ENCODE measurements around the gene MACF1. TPM values are rescaled to one million over a fixed set of nuclear protein-coding genes. Genes with fewer than 3 reads are reported as not detected.

Gene MACF1
- total and polyA plus RNA-seq, 2 donors from 2014 or later = 65.7 to 387 TPM

DNA sequence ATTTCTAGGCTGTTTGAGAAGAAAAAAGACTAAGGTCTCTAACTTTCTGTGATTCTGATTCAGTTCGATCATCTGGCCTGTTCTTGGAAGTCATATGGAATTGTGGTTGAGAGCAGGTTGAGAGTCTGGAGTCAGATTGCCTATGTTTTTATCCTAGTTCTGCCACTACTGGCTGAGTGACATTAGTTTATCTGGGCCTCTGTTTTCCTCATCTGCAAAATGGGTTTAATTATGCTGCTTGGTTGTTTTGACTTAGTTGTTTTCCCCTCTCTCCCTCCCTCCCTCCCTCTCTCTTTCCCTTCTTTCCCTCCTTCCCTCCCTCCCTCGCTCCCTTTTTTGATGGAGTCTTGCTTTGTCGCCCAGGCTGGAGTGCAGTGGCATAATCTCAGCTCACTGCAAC lies 6.2 kb downstream of the MACF1 start:
- FAIRE-seq = no peak
- no peak for DNase-seq
- Histone ChIP-seq H3K36me3 (ENCODE audit: control insufficient read depth in 2 of 3, insufficient read depth in 3 of 3, low read length in 3 of 3) (no peaks in the 10 kb centered on the region), H3K4me3 (ENCODE audit: low read length in 3 of 3) (no peak overlapping the region), H3K9ac (ENCODE audit: low read length in 3 of 3) (no peak overlapping the region), H3K4me1 (ENCODE audit: control insufficient read depth in 2 of 3, insufficient read depth in 2 of 3, low read depth in 1 of 3, low read length in 3 of 3) (peaks cover 3 to 23% (median 22%) of the 10 kb centered on the region in 3 donors), H3K9me3 (ENCODE audit: control insufficient read depth in 2 of 3, insufficient read depth in 1 of 3, low read length in 3 of 3) (no peaks in the 10 kb centered on the region), H3K27ac (ENCODE audit: low read depth in 2 of 2, low read length in 2 of 2) (no peak overlapping the region), H3K27me3 (ENCODE audit: control insufficient read depth, insufficient read depth, low read length) (no peaks in the 10 kb centered on the region)
- TF ChIP-seq, protein P1, sequence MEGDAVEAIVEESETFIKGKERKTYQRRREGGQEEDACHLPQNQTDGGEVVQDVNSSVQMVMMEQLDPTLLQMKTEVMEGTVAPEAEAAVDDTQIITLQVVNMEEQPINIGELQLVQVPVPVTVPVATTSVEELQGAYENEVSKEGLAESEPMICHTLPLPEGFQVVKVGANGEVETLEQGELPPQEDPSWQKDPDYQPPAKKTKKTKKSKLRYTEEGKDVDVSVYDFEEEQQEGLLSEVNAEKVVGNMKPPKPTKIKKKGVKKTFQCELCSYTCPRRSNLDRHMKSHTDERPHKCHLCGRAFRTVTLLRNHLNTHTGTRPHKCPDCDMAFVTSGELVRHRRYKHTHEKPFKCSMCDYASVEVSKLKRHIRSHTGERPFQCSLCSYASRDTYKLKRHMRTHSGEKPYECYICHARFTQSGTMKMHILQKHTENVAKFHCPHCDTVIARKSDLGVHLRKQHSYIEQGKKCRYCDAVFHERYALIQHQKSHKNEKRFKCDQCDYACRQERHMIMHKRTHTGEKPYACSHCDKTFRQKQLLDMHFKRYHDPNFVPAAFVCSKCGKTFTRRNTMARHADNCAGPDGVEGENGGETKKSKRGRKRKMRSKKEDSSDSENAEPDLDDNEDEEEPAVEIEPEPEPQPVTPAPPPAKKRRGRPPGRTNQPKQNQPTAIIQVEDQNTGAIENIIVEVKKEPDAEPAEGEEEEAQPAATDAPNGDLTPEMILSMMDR (IDR thresholded peaks at IDR 0.05; ENCODE audit: borderline replicate concordance, extremely low read depth, insufficient read depth) = no peak
- intact Hi-C loops (cut with DNase I) = no loop called here

DNA sequence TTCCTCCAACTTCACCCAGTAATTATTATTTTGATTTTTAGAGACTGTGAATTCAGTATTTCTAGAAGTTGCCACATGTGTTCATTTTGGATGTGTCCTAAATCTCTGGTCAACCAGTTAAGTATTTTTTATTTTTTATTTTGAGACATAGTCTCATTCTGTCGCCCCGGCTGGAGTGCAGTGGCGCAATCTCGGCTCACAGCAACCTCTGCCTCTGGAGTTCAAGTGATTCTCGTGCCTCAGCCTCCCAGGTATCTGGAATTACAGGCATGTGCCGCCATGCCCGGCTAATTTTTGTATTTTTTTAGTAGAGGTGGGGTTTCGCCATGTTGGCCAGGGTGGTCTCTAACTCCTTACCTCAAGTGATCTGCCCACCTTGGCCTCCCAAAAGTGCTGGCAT lies 8.0 kb downstream of the MACF1 start:
- Histone ChIP-seq H3K9me3 (ENCODE audit: control insufficient read depth in 2 of 3, insufficient read depth in 1 of 3, low read length in 3 of 3) (no peaks in the 10 kb centered on the region), H3K27me3 (ENCODE audit: control insufficient read depth, insufficient read depth, low read length) (no peaks in the 10 kb centered on the region), H3K4me1 (ENCODE audit: control insufficient read depth in 2 of 3, insufficient read depth in 2 of 3, low read depth in 1 of 3, low read length in 3 of 3) (peaks cover 3 to 33% (median 22%) of the 10 kb centered on the region in 3 donors), H3K4me3 (ENCODE audit: low read length in 3 of 3) (no peak overlapping the region), H3K9ac (ENCODE audit: low read length in 3 of 3) (no peak overlapping the region), H3K36me3 (ENCODE audit: control insufficient read depth in 2 of 3, insufficient read depth in 3 of 3, low read length in 3 of 3) (no peaks in the 10 kb centered on the region), H3K27ac (ENCODE audit: low read depth in 2 of 2, low read length in 2 of 2) (no peak overlapping the region)
- FAIRE-seq = no peak
- intact Hi-C loops (cut with DNase I) = no loop called here
- DNase-seq = no peak
- TF ChIP-seq, protein P1 (IDR thresholded peaks at IDR 0.05; ENCODE audit: borderline replicate concordance, extremely low read depth, insufficient read depth) = no peak

DNA sequence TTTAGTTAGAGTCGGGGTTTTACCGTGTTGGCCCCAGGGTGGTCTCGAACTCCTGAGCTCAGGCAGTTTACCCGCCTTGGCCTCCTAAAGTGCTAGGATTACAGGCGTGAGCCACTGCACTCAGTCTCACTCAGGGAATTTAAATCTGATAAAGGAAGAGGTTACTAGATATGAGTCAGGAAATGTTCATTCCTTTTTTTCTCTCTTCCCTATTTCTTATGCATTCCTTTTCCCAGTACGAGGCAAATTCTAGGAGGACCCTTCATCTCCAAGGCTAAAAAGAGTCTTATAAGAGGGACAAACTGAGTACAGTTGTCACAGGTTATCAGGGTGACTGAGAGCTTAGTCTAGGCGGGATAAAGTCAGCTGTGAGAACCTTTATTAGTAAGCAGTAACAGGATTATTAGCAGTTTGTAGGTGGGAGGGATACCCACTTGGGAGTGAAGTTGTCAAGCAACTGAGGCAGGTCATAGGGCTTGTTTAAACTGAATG lies 9.1 kb downstream of the MACF1 start:
- H3K4me1 ChIP-seq (ENCODE audit: control insufficient read depth in 2 of 3, insufficient read depth in 2 of 3, low read depth in 1 of 3, low read length in 3 of 3) = peaks cover 3 to 33% (median 22%) of the 10 kb centered on the region in 3 donors
- H3K4me3 ChIP-seq (ENCODE audit: low read length in 3 of 3) = no peak overlapping the region
- DNase-seq (no peak), FAIRE-seq (no peak)
- TF ChIP-seq, protein P1 (IDR thresholded peaks at IDR 0.05; ENCODE audit: borderline replicate concordance, extremely low read depth, insufficient read depth) = no peak
- H3K9me3 ChIP-seq (ENCODE audit: control insufficient read depth in 2 of 3, insufficient read depth in 1 of 3, low read length in 3 of 3) = no peaks in the 10 kb centered on the region
- H3K9ac ChIP-seq (ENCODE audit: low read length in 3 of 3) = peak overlapping the region in 1 of 3 donors; percentile 17
- H3K36me3 ChIP-seq (ENCODE audit: control insufficient read depth in 2 of 3, insufficient read depth in 3 of 3, low read length in 3 of 3) = no peaks in the 10 kb centered on the region
- intact Hi-C loops (cut with DNase I) = no loop called here
- H3K27me3 ChIP-seq (ENCODE audit: control insufficient read depth, insufficient read depth, low read length) = no peaks in the 10 kb centered on the region
- H3K27ac ChIP-seq (ENCODE audit: low read depth in 2 of 2, low read length in 2 of 2) = peak overlapping the region; percentile 9 to 13

Measured in kidney (tissue), 14 donors.